ENCODE measurements around the gene DNLZ. TPM values are rescaled to one million over a fixed set of nuclear protein-coding genes. Genes with fewer than 3 reads are reported as not detected.
A peak's percentile ranks its signal among the peaks of the same experiment; 100 is the strongest.
"Not testable (repeated sequence)": the region's sequence is repeated elsewhere in the genome, so short reads cannot be mapped to it uniquely, and the experiment has no call there.

The DNLZ gene
- 11.2 and 20.2 TPM in 2 replicates for total RNA-seq (2014; rRNA removed; shearing (Covaris generic))

DNA sequence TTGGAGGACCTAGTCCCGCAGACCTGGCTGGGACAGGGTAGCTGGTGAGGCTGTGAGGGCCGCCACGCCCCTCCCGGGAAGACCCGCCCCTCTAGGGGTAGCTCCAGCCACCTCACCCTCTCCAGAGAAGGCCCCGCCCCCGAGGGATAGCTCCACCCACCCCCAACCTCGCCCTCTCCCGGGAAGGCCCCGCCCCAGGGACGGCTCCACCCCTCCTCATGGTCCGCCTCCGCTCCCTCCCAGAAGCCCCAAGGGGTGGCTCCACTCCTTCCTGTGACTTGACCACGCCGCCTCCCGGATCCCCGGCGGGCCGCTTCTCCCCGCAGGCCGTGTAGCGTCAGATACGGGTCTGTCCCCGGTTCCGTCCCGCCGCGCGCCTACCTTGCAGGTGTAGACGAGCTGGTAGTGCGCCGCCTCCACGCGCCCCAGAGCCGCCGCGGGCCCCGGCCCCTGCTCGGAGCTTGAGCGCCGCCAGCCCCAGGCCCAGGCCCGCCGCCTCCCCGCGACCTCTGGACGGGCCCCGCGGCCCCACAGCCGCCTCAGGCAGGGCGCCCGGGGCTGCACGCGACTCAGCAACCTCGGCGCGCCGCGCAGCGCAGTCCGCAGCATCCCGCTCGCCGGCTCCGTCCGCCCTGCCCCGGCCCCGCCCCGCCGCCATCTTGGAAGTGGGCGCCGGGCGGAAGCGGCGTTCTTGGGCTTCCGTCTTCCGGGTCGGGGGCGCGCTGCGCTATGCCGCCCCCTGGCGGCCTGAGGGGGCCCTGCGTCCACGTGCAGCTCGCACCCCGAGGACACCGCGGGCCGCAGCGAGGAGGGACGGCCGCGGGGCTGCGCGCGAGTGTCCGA, at the start of gene DNLZ:
Gene DNLZ, minus strand, starts transcription at position 639 of the 843 bp plus-strand sequence. Its CDS starts 30 bp downstream, at position 609.
- H3K27me3 ChIP-seq (ENCODE audit: control insufficient read depth, insufficient read depth, low read length), result no peaks in the 10 kb centered on the region
- peak within 1 kb of the TSS; percentile 66 for H3K4me3 ChIP-seq (ENCODE audit: insufficient read depth, low read depth, low read length)
- H3K36me3 ChIP-seq (replicated peaks; ENCODE audit: control insufficient read depth, insufficient read depth, low read length), result no peaks in the 10 kb centered on the region; the same call in 1 of the 2 replicates
- DNase-seq, result no peak

DNA sequence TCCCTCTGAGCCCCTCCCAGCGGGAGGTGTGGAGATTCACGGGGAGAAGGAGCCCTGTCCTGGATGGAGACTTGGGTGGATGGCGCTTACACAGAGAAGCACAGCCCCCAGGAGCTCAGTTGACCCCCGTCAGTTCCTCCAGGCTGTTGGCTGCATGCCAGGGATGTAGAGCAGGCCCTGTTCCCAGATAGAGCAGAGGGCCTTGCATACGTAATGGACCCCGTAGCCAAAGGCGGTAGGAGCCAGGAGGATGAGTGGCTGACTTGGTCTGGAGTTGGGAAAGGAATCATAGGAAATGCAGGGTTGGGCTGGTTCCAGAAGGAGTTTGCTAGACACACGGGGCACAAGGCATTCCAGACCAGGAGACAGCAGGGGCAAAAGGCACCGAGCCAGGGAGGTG, 49.4 kb upstream of the DNLZ start:
- no peaks in the 10 kb centered on the region for H3K27me3 ChIP-seq (ENCODE audit: control insufficient read depth, insufficient read depth, low read length)
- peaks cover 44% of the 10 kb centered on the region for H3K36me3 ChIP-seq (replicated peaks; ENCODE audit: control insufficient read depth, insufficient read depth, low read length)
- DNase-seq, result no peak
- no peak overlapping the region for H3K4me3 ChIP-seq (ENCODE audit: insufficient read depth, low read depth, low read length)

DNA sequence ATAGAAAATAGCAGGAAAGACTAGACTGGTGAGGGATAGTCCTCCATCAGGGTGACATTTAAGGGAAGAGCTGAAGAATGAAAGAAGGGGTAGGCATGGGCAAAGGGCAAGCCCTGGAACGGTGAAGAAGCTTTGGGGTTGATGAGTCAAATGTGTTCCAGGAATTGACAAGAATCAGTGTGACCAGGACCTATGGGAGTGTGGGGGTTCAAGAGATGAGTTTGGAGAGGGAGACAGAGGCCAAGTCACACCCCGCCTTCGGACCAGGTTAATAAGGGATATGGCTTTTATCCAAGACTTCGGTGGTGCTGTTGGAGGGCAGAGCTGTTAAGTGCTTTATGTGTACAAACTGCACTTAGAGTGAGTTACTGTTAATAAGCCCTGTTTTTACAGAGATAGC, 47.8 kb upstream of the DNLZ start:
- H3K4me3 ChIP-seq (ENCODE audit: insufficient read depth, low read depth, low read length), result peak overlapping the region; percentile 99
- H3K27me3 ChIP-seq (ENCODE audit: control insufficient read depth, insufficient read depth, low read length), result no peaks in the 10 kb centered on the region
- no peak for DNase-seq
- H3K36me3 ChIP-seq (replicated peaks; ENCODE audit: control insufficient read depth, insufficient read depth, low read length), result peaks cover 46% of the 10 kb centered on the region

DNA sequence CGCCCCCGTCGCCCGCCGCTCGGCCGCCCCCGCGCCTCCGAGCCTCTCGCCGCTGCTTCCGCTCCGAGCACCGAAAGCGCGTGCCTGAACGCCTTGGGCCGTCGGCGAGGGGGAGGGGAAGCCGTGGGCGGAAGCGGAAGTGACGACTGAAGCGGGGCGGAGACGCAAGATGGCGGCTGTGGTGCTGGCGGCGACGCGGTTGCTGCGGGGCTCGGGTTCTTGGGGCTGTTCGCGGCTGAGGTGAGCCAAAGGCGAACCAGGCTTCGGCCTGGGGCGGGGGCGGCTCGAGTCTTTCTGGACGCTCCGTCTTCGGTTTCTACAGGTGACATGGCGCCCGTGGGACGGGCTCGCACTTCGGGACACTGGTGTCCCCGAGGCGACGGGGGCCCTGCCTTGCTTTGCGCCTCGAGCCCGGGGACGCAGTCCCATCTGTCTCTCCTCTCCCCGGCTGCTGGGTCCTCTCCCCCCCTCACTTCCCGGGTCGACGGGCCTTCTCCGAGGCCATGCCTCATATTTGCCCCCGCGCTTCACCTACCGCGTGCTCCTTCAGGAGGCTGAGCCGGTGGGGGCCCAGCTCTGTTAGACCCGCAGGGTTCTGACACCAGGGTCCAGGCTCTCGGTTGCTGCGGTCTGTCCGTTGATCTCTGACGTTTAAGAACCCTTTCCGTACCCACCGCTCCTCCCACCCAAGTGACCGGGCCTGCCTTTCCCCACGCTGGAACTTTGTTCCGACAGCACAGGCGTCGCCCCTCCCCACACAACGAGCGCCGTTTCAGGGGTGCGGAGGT, 47.1 kb upstream of the DNLZ start, which contains the start of the genes ENTR1 and PMPCA:
Gene ENTR1, minus strand, starts transcription at position 115 of the 788 bp plus-strand sequence. CDS start 217 bp downstream, outside the sequence.
Gene PMPCA, plus strand, starts transcription at position 159 of the 788 bp plus-strand sequence. Its CDS starts 11 bp downstream, at position 170.
- peak; percentile 100 for DNase-seq
- Histone ChIP-seq H3K4me3 (ENCODE audit: insufficient read depth, low read depth, low read length) (peak within 1 kb of the TSS; percentile 99), H3K27me3 (ENCODE audit: control insufficient read depth, insufficient read depth, low read length) (no peaks in the 10 kb centered on the region), H3K36me3 (replicated peaks; ENCODE audit: control insufficient read depth, insufficient read depth, low read length) (peaks cover 43% of the 10 kb centered on the region)

DNA sequence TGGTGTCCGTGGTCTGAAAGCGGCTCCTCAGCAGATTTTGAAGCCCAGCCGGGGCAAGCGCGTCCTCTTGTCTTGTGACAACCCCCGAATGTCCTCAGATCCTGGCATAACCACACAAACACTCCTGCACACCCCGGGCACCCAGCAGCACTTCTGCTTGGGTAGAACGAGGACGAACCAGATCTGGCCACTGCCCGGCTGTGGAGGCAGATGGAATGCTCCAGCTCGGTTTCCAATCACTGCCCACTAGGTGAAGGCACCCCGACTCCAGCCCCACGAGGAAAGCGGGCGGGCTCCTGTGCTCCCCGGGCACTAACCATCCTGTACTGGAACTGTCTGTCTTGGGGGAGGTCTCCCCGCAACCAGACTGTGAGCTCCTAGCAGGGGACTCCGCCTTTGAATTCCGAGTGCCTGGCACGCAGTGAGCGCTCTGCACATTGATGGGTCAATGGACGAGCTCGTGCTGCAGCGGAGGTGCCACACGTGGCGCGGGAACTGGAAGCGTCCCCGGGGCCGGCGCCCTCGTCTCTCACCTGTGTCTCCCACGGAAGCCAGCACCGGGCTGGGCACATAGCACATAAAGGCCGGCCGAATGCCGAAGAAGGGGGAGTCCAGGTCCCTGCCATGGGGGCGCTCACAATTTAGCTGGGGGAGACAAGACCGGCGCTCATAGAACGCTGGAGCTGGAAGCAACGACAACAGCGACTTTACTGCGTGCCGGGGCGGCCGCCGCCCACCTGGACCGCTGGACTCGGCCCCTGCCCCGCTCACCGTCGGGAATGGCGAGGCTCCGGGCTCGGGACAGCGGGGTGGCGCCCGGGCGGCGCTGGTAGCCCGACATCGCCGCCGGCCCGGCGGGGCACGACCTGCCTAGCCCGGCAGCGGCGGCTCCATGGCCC, 46.3 kb upstream of the DNLZ start:
- Histone ChIP-seq H3K27me3 (ENCODE audit: control insufficient read depth, insufficient read depth, low read length) (no peaks in the 10 kb centered on the region), H3K36me3 (replicated peaks; ENCODE audit: control insufficient read depth, insufficient read depth, low read length) (peaks cover 42% of the 10 kb centered on the region), H3K4me3 (ENCODE audit: insufficient read depth, low read depth, low read length) (peak overlapping the region; percentile 99)
- DNase-seq, result peak; percentile 88

DNA sequence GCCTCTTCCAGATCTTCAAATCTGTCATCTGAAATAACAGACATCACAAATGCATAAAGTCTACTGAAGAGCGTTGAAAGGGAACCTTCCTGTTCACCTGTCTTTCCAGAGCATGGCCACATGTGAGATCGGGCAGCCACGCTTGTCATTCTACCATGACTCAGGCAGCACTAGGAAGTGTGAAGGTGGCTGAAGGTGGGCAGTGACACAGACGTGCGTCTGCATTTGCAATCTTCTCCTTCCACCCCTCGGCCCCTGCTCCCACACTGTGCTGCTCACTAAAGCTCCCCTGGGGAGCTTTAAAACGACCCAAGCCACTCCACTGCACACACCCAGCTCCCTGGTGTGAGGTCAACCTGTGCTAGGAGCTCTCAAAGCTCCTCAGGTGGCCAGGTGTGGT, 44.4 kb upstream of the DNLZ start:
- H3K4me3 ChIP-seq (ENCODE audit: insufficient read depth, low read depth, low read length), result no peak overlapping the region
- H3K27me3 ChIP-seq (ENCODE audit: control insufficient read depth, insufficient read depth, low read length), result no peaks in the 10 kb centered on the region
- peaks cover 34% of the 10 kb centered on the region for H3K36me3 ChIP-seq (replicated peaks; ENCODE audit: control insufficient read depth, insufficient read depth, low read length)
- no peak for DNase-seq

DNA sequence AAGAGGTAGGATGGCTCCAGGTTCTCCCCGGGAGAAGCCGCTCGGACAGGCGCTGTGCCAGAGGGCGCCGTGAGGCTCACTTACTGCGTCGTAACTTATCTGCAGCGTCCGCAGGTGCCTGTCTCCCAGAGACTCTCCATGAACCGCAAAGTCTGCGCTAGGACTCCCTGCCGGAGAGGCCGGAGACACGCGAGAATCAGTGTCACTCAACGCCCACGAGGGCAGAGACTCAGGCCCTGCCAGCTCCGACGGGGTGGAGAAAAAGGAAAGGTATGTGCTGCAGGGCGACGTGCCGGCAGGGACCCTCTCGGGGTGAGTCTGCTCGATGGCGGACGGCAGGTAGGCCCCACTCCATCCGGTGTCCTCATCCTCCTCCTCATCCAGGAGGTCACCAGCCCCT, 43.5 kb upstream of the DNLZ start:
- not testable (repeated sequence) for DNase-seq; H3K4me3 ChIP-seq (ENCODE audit: insufficient read depth, low read depth, low read length); H3K27me3 ChIP-seq (ENCODE audit: control insufficient read depth, insufficient read depth, low read length)
- peaks cover 32% of the 10 kb centered on the region for H3K36me3 ChIP-seq (replicated peaks; ENCODE audit: control insufficient read depth, insufficient read depth, low read length)

DNA sequence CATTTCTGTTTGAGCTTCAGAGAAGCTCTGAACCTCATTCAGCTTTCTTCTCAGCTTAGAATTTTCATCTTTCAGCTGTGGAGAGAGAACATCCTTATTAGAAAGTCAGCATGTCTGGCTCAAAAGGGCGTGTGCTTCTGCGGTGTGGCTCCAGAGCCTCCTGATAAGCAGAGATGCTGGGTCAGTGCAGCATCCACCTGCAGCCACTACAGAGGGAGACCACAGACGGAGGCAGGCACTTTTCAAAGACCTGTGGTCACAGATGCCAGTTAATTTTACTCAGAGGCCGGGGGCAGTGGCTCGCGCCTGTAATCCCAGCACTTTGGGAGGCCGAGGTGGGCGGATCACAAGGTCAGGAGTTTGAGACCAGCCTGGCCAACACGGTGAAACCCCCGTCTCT, 42.4 kb upstream of the DNLZ start:
- H3K36me3 ChIP-seq (replicated peaks; ENCODE audit: control insufficient read depth, insufficient read depth, low read length), result peaks cover 33% of the 10 kb centered on the region
- not testable (repeated sequence) for DNase-seq; H3K27me3 ChIP-seq (ENCODE audit: control insufficient read depth, insufficient read depth, low read length); H3K4me3 ChIP-seq (ENCODE audit: insufficient read depth, low read depth, low read length)

DNA sequence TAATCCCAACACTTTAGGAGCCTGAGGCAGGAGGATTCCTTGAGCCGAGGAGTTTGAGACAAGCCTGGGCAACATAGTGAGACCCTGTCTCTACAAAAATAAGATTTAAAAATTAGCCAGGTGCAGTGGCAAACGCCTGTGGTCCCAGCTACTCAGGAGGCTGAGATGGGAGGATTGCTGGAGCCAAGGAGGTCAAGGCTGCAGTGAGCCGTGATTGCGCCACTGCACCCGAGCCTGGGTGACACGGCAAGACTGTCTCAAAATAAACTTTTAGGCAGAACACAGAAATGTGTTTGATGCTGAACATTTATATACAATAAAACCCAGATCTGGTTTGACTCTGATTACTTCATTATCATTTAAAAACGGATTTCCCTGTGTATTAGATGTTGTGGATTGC, 41.9 kb upstream of the DNLZ start:
- peaks cover 33% of the 10 kb centered on the region for H3K36me3 ChIP-seq (replicated peaks; ENCODE audit: control insufficient read depth, insufficient read depth, low read length)

DNA sequence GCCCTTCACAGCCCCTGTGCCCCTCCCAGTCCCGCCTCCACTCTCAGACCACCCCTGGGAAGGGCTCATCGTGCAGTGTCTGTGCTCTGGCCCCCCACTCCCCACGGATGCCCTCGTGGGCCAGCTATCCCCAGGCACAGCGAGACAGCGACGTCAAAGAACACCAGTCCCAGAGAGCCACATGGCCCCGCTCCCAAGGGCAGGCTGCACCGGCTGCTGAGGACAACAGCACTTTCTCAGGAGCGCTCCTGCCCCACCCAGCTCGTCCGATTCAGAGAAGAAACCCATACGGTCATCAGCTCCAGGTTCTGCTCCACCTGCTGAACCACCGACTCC, 41.2 kb upstream of the DNLZ start:
- DNase-seq, result no peak

More for the DNA sequence above, 41.9 kb upstream of the DNLZ start:
- H3K4me3 ChIP-seq (ENCODE audit: insufficient read depth, low read depth, low read length), result no peak overlapping the region
- H3K27me3 ChIP-seq (ENCODE audit: control insufficient read depth, insufficient read depth, low read length), result no peaks in the 10 kb centered on the region
- no peak for DNase-seq

DNA sequence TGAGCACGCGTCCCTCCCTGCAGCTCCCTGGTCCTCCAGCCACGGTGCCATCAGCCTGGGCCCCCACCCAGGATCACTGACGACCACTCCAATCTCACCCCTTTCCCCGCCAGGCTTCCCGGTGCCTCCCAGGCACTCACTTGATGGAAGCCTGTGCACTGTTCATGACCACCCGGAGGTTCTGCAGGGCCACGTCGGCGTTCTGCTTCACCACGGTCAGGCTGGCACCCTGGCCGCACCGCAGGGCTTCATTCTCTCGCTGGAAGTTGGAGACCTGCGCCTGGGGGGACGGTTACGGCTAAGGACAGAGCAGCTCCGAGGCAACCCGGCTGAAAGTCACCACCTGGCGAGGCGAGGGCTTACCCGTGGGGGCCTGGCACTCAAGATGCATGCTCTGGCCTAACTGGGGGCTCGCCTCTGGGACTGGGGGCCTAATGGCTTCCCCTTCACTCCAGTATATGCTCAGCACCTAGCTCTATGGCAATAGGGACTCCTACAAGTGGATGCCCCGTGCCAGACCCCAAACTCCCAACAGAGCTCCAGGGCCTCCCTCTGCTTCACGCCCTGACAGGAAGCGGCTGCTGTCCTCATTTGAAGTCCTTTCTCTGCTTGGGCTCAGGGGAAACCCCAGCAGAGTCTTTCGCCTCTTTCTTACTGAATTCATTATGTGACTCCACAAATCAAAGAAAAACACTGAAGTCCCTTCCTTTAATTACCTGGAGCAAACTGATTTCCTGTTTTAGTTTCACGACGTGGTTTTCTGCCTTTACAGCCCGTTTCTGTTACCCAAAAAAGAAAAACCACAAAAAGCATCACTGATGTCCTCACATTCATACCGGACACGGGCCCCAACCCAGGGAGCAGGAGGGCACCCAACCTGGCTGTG, 40.6 kb upstream of the DNLZ start:
- H3K36me3 ChIP-seq (replicated peaks; ENCODE audit: control insufficient read depth, insufficient read depth, low read length), result peaks cover 33% of the 10 kb centered on the region
- H3K27me3 ChIP-seq (ENCODE audit: control insufficient read depth, insufficient read depth, low read length), result no peaks in the 10 kb centered on the region
- DNase-seq, result no peak
- no peak overlapping the region for H3K4me3 ChIP-seq (ENCODE audit: insufficient read depth, low read depth, low read length)

More for the DNA sequence above, 41.2 kb upstream of the DNLZ start:
- Histone ChIP-seq H3K4me3 (ENCODE audit: insufficient read depth, low read depth, low read length) (no peak overlapping the region), H3K36me3 (replicated peaks; ENCODE audit: control insufficient read depth, insufficient read depth, low read length) (peaks cover 33% of the 10 kb centered on the region), H3K27me3 (ENCODE audit: control insufficient read depth, insufficient read depth, low read length) (no peaks in the 10 kb centered on the region)

DNA sequence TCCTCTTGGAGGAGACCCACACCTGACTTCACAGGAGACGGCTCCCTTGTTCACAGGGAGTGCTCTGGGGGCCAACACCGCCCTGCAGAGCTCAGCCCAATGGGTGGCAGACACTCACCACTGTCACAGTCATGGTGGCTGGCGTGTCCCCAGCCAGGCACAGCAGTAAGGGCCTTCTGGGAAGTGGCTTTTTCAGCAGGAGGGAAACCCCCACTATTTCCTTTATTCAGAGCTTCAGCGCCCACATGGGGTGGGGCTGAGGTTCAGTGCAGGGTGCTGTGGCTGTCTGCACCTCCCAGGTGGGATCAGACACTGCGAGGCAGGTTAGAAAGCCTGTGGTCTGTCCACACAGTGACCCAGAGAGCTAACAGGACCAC, 40.0 kb upstream of the DNLZ start:
- no peak for DNase-seq
- H3K27me3 ChIP-seq (ENCODE audit: control insufficient read depth, insufficient read depth, low read length), result no peaks in the 10 kb centered on the region
- H3K4me3 ChIP-seq (ENCODE audit: insufficient read depth, low read depth, low read length), result no peak overlapping the region
- H3K36me3 ChIP-seq (replicated peaks; ENCODE audit: control insufficient read depth, insufficient read depth, low read length), result peaks cover 35% of the 10 kb centered on the region

DNA sequence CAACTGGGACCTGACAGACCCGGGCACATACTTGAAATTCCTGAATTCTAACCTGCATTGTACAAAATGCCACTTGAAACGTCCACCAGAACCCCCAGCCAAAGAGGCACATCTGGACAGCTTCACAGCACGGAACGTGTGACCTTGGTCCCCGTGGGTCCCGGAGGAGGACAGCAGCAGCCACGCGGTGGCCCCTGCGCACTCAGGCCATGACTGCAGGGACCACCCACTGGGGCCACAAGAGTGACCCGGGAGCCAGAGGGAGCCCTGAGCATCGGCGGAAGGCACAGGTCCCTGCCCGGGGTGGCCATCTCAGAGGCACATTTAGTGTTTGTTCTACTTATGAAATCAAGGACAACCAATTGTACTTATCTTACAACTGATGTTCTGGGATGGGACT, 38.5 kb upstream of the DNLZ start:
- Histone ChIP-seq H3K27me3 (ENCODE audit: control insufficient read depth, insufficient read depth, low read length) (no peaks in the 10 kb centered on the region), H3K4me3 (ENCODE audit: insufficient read depth, low read depth, low read length) (no peak overlapping the region), H3K36me3 (replicated peaks; ENCODE audit: control insufficient read depth, insufficient read depth, low read length) (peaks cover 39% of the 10 kb centered on the region)
- DNase-seq, result no peak

Measured in H7 (cell line).